ENCODE results near the gene OR5AP2. TPM values are rescaled to one million over a fixed set of nuclear protein-coding genes. Genes with fewer than 3 reads are reported as not detected.
"Not testable (repeated sequence)": the region's sequence is repeated elsewhere in the genome, so short reads cannot be mapped to it uniquely, and the experiment has no call there.

The OR5AP2 gene
- polyA plus RNA-seq, 1 donor (not counting 4 experiments of a cell fraction or from before 2014, with no cell fraction given) = not detected

- no peak overlapping the region for H3K27ac ChIP-seq (ENCODE audit: control insufficient read depth, insufficient read depth, low read length)
- no peaks in the 10 kb centered on the region for H4K20me1 ChIP-seq (ENCODE audit: control insufficient read depth, extremely low read depth, insufficient read depth, low read length)
- no peaks in the 10 kb centered on the region for H3K79me2 ChIP-seq (ENCODE audit: control insufficient read depth, insufficient read depth, low read length)
- no peaks in the 10 kb centered on the region for H3K4me1 ChIP-seq (ENCODE audit: control insufficient read depth, extremely low read depth, insufficient read depth, low read length)
- no peaks in the 10 kb centered on the region for H3K9me3 ChIP-seq (ENCODE audit: control insufficient read depth, low read depth, low read length)
- no peaks in the 10 kb centered on the region for H3K9me1 ChIP-seq (ENCODE audit: control insufficient read depth, extremely low read depth, insufficient read depth, low read length)
- H2AFZ ChIP-seq (ENCODE audit: control insufficient read depth, low read length) = no peak overlapping the region
- H3K4me3 ChIP-seq (ENCODE audit: control insufficient read depth in 2 of 3, extremely low read depth in 1 of 3, insufficient read depth in 2 of 3, low read depth in 1 of 3, low read length in 3 of 3) = no peak overlapping the region
- no peaks in the 10 kb centered on the region for H3K27me3 ChIP-seq (ENCODE audit: control insufficient read depth, extremely low read depth, insufficient read depth, low read length)
- dilution Hi-C loops (cut with MboI; ENCODE audit: extremely low pct_ligation_motif_present, low sequenced_read_pairs) = no loop called here
- no peaks in the 10 kb centered on the region for H3K36me3 ChIP-seq (ENCODE audit: control insufficient read depth in 2 of 2, extremely low read depth in 1 of 2, insufficient read depth in 2 of 2, low read length in 2 of 2)
- TF ChIP-seq CTCF (optimal IDR thresholded peaks at IDR 0.05 in 1 of 3, IDR thresholded peaks at IDR 0.05 in 1 of 3, conservative IDR thresholded peaks at IDR 0.05 in 1 of 3; ENCODE audit: extremely low read depth in 1 of 3, insufficient read depth in 2 of 3, low read length in 3 of 3) (no peak), EZH2 (IDR thresholded peaks at IDR 0.05; ENCODE audit: low read length) (no peak)
- H3K9ac ChIP-seq (ENCODE audit: control insufficient read depth, extremely low read depth, insufficient read depth, low read length) = no peak overlapping the region
- DNase-seq (ENCODE audit: low read depth, low spot score) = no peak
- no peak for FAIRE-seq
- no peak overlapping the region for H3K4me2 ChIP-seq (ENCODE audit: control insufficient read depth, extremely low read depth, insufficient read depth, low read depth, low read length)
These were observed 31.1 kb downstream of the OR5AP2 start for GRCh38 chr11:56611174-56611573.

- H2AFZ ChIP-seq (ENCODE audit: control insufficient read depth, low read length); H3K27me3 ChIP-seq (ENCODE audit: control insufficient read depth, extremely low read depth, insufficient read depth, low read length); H3K9me1 ChIP-seq (ENCODE audit: control insufficient read depth, extremely low read depth, insufficient read depth, low read length); FAIRE-seq; DNase-seq (ENCODE audit: low read depth, low spot score); H3K79me2 ChIP-seq (ENCODE audit: control insufficient read depth, insufficient read depth, low read length); H4K20me1 ChIP-seq (ENCODE audit: control insufficient read depth, extremely low read depth, insufficient read depth, low read length); H3K9me3 ChIP-seq (ENCODE audit: control insufficient read depth, low read depth, low read length); H3K9ac ChIP-seq (ENCODE audit: control insufficient read depth, extremely low read depth, insufficient read depth, low read length); H3K4me2 ChIP-seq (ENCODE audit: control insufficient read depth, extremely low read depth, insufficient read depth, low read depth, low read length); H3K4me1 ChIP-seq (ENCODE audit: control insufficient read depth, extremely low read depth, insufficient read depth, low read length); dilution Hi-C loops (cut with MboI; ENCODE audit: extremely low pct_ligation_motif_present, low sequenced_read_pairs); H3K4me3 ChIP-seq (ENCODE audit: control insufficient read depth in 2 of 3, extremely low read depth in 1 of 3, insufficient read depth in 2 of 3, low read depth in 1 of 3, low read length in 3 of 3); H3K27ac ChIP-seq (ENCODE audit: control insufficient read depth, insufficient read depth, low read length); H3K36me3 ChIP-seq (ENCODE audit: control insufficient read depth in 2 of 2, extremely low read depth in 1 of 2, insufficient read depth in 2 of 2, low read length in 2 of 2): not testable (repeated sequence)
These were observed 50.0 kb downstream of the OR5AP2 start for GRCh38 chr11:56592088-56592717.

Small RNA genes within 50 kb of the gene (small RNA-seq; reads per million reads assigned to genes)
- gene AP004245.1 (ENCODE audit: insufficient read length in 3 of 3, low read depth in 3 of 3, low replicate concordance in 1 of 3) = 0 reads per million in 3 experiments

Other genes with a start within 250 kb of the OR5AP2 start
- not detected in 3 replicates for gene OR5AL1, start 229.7 kb downstream of the OR5AP2 start, polyA plus RNA-seq
- not detected in 3 replicates for gene OR5M3, start 169.1 kb downstream of the OR5AP2 start, polyA plus RNA-seq
- not detected in 3 replicates for gene OR5M8, start 151.1 kb downstream of the OR5AP2 start, polyA plus RNA-seq
- gene OR5M11, start 99.2 kb downstream of the OR5AP2 start, polyA plus RNA-seq = not detected in 3 replicates
- gene OR5M10, start 64.7 kb downstream of the OR5AP2 start, polyA plus RNA-seq = not detected in 3 replicates
- not detected in 3 replicates for gene OR5M1, start 27.6 kb downstream of the OR5AP2 start, polyA plus RNA-seq
- gene OR5AR1, start 21.2 kb upstream of the OR5AP2 start, polyA plus RNA-seq = not detected in 3 replicates
- not detected in 3 replicates for gene OR9G1, start 56.7 kb upstream of the OR5AP2 start, polyA plus RNA-seq
- gene OR9G4, start 106.3 kb upstream of the OR5AP2 start, polyA plus RNA-seq = not detected in 3 replicates